NCI-H1417 treated with DMSO at 0.1 percent for 48 hours (cell line): ENCODE results near the gene VILL.
"Not testable (repeated sequence)": the region's sequence is repeated elsewhere in the genome, so short reads cannot be mapped to it uniquely, and the experiment has no call there.

Source experiments
- DNase-seq: peaks from one replicate; lab custom pipeline; 2025; lab: John Stamatoyannopoulos, UW

Gene VILL

GRCh38 chr3:37963635-37964034 is 27.0 kb upstream of the VILL start:
- DNase-seq = no peak

GRCh38 chr3:37964146-37964545 is 26.4 kb upstream of the VILL start:
- DNase-seq = no peak

GRCh38 chr3:37964716-37965115 is 25.9 kb upstream of the VILL start:
- DNase-seq = no peak

DNA sequence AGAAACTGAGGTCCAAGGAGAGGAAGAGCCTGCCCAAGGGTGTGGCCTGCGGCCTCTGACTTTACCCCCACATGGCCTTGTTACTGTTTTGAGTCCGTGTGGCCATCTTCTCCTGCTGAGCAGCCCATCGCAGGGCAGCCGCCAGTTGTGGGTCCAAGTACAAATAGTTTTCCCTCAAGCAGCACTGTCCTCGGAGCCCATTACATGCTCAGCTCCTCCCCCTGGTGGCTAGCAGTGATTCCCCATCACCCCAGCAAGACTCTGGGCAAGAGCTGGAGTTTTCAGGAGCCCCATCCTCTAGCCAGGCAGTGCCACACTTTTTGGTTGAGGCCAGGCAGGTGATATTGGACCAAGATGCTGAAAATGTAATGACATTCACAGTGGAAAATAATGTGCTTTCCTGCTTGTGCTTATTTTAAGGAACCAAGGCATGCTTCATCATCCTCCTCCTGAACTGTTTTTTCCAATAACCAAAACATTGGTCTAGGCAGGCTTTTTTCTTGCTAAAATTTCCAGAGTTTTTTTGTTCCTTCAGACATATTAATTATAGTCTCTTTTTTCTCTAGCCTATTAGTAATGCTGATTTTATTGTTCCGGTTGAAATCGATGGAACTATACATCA is 23.2 kb upstream of the VILL start:
- no peak for DNase-seq

DNA sequence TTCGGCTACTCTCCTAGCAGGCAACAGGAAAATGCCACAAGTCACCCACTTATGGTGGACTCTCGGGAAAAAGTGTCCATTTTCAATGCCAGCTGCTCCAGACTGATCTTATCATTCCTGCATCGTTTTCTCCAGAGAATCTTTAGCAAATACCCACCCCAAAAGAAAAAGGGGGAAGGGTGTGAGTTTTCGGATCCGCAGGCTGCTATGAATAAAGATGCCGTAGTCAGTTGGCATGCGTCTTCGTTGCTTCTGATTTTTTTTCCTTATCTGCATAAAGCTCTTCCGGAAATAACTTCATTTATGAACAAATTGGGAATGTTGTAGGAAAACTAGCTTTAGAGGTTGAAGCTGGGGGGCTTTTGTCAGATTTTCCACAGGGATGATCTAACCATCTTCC is 22.4 kb upstream of the VILL start:
- no peak for DNase-seq

GRCh38 chr3:37968813-37969595 is 21.6 kb upstream of the VILL start:
- no peak for DNase-seq

DNA sequence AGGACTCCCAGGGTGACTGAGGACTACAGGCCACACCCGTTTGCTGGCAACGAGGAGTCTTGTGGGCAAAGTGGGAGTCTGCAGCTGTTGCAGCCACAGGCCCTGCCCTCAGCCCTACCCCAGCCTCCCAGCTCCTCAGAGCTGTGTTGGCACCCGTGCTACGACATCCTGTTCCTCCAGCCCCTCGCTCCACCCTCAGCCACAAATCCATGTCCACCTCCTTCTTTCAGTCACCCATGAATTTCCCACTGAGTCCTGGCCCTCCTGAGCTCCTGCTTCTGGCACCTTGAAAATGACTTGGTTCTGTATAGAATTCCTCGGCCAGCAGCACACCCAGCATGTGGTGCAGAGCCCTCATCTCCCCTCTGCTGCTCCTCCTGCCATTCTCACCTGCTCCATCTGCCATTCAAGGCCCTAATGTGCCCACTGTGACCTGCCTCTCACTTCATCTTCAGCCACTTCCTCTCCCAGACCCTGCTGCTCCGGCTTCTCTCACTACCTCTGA is 20.9 kb upstream of the VILL start:
- no peak for DNase-seq

DNA sequence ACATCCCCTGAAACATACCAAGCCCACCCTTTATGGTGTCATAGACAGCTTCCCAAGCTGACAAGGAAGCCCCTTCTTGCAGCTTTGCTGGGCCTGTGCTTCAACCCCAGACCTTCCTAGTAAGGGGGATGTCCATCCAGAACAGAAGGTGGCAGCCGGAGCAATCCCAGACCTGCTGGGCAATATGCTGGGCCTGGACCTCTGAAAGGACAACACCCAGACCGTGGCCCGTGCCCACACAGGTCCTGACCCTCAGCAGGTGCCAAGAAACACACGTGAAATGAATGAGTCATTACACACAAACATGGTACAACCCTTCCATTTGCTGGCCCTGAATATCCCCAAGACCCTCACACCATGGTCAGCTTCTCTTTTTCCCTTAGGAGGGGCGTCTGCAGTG is 19.8 kb upstream of the VILL start:
- no peak for DNase-seq

GRCh38 chr3:37971467-37971866 is 19.1 kb upstream of the VILL start:
- no peak for DNase-seq

DNA sequence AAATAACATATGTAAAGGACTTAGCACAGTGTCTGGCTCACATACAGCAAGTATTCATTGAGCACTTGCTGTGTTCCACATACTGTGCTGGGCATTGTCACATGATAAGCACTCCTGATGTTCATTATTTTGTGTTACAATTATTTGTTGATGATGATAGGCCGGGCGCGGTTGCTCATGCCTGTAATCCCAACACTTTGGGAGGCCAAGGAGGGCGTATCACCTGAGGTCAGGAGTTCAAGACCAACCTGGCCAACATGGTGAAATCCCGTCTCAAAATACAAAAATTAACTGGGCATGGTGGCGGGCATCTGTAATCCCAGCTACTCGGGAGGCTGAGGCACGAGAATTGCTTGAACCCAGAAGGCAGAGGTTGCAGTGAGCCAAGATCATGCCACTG is 18.5 kb upstream of the VILL start:
- not testable (repeated sequence) for DNase-seq

- DNase-seq = no peak
Measured at GRCh38 chr3:37973246-37974054, 17.1 kb upstream of the VILL start.

GRCh38 chr3:37974121-37975083 is 16.2 kb upstream of the VILL start:
- no peak for DNase-seq

DNA sequence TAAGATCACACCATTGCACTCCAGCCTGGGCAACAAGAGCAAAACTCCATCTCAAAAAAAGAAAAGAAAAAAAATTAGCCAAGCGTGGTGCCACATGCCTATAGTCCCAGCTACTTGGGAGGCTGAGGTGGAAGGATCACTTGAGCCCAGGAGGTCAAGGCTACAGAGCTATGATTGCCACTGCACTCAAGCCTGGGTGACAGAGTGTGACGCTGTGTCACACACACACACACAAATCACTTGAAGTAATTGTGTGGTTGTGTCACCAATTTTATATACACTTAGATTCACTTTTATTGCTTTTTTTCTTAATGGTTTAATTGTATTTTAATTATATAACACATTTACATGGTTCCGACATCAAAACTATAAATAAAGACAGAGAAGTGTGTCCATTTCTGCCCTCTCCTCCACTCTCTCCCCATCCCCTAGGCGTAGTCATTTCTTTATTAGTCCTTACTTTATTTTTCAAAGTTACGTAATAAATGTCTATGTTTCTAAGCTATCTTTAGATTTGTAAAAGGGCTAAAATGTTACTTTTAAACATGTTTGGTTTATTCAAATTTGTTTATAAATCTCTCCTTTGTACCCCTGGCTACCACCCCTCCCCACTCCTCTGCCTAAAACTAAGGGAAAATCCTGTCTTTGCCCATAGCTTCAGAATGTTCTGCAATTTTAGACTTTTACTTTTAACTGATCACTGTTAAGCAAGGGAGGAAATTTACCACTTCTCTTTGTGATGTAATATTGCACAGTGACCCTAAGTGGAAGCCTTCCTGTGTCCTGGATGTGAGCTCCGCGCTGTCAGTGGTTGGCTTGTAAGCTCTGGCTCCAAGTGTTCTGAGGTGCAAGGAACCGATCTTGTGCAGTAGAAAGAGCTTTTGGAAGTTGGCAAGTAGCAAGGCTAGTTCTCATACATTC is 10.8 kb upstream of the VILL start:
- DNase-seq = no peak

DNA sequence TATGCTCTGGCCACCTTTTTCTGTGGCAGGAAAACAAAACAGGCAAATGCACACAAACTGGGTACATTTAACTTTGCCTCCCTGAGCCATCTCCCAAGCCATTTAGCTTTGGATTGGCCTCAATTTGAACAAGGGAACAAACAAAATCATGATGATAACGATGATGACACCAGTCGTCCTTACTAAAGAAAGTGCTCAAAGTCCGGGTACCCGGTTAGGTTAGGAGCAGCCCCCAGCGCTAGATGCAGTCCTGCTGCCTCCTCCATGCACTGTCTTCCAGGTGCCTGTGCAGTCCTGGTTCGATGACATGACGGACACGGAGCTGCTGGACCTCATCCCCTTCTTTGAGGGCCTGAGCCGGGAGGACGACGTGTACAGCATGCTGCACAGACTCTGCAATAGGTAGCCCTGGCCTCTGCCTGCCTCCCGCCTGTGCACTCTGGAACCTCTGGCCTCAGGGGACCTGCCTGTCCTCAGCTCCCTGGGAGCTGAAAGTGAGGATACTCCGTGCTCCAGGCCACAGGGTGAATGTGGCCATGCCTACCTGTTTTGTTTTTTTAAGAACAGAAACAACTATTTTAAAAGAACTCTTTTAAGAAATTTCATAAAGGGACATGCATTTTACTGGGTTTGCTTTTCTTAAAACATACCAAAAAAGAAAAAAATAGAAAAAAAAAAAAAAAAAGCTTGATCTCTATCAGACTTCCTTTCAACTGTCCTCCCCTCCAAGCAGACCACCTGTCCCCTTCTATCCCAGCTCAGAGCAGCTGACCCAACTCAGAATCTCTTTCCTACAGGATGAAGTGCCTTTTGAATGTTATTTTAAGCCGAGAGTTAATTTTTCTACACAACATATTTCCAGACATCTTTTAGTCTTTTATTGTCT is 9.9 kb upstream of the VILL start:
- DNase-seq = no peak

GRCh38 chr3:37981348-37981664 is 9.3 kb upstream of the VILL start:
- DNase-seq = no peak

DNA sequence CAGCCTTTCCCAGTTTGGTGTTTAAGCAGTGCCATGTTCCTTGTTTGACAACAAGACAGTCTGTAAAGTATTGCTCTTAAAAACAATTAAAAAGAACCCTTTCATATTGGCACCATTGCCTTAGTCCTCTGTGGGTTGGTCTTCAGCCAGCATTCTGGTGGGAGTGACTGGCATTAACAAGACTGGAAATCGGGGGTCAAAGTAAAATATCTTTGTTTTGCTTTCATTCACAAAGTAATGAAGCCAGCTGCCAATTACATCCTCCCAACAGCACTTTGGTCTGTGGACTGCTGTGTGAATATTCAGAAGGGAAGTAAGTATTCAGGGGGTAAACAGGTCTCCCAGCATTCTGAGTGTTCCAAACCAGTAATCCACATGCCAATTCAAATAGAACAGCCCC is 8.3 kb upstream of the VILL start:
- DNase-seq = no peak

GRCh38 chr3:37984051-37984450 is 6.5 kb upstream of the VILL start:
- DNase-seq = no peak

- no peak for DNase-seq
Measured at GRCh38 chr3:37984596-37984995, 6.0 kb upstream of the VILL start.

DNA sequence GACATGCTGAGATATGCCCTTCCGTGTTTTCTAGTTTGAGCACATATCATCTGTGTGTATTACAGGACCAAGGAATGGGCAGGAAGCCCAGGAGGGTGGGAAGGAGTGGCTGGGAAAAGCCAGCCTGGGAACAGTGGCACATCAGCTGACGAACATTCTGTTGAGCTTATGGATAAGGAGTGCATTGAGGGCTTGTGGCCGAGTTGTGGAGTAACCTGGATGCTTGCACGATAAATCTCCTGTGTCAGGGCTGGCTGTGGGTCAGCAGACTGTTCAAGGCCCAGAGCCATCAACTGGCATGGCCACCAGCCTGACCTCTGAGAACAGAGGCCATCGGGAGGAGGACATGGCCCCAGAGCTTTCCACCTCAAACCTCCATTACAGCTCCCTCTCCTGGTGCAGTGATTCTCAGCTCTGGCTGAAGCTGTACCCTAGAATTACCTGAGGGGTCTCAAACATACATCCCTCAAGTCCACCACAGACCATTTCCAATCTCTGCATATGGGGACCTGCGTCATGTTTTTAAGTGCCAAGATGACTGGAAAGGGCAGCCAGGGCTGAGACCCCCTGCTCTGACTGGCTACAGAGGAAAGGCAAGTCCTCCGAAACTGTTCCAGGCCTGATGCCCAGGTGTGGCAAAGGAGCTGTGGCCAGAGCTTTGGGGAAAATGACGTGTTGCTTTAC is 4.8 kb upstream of the VILL start:
- DNase-seq = no peak
